Measurements from ENCODE around the gene XCR1. TPM values are rescaled to one million over a fixed set of nuclear protein-coding genes. Genes with fewer than 3 reads are reported as not detected.

XCR1 gene
- total and polyA plus RNA-seq, 9 donors = under 0.01 to 1.2 (median 0.05) TPM; not detected in 2

DNA sequence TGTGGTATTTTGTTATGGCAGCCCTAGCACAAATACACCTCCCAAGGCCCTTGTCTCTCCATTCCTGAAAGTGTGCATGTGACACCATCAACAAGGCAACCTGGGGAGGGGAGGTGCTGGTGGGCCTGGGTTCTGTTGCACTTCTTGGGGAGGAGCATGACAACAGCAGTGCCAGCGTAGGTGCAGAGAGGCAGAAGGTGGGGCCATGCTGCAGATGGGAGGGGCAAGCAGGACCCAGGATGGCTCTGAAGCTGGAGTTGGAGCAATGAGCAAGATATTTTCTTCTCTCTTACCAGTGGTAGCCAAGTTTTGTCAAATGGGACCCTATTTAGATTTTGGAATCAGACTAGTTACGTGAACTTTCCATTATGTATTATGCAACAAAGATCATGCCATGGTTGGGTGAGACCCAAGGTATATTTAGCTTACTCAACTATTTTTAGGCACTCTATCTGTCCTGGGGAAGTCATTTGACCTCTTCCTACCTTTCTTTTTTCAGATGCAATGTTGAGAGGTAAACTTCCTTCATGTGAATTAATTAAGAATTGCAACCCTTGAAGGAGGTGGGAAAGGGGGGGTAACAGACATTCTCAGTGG, 35.1 kb downstream of the XCR1 start:
- DNase-seq = no peak
- H3K36me3 ChIP-seq = no peaks in the 10 kb centered on the region
- H3K9me3 ChIP-seq = no peaks in the 10 kb centered on the region
- no peak overlapping the region for H3K27ac ChIP-seq
- H3K4me1 ChIP-seq (ENCODE audit: insufficient read depth) = peaks cover 34% of the 10 kb centered on the region
- TF ChIP-seq EP300 (IDR thresholded peaks at IDR 0.05) (no peak), POLR2A (IDR thresholded peaks at IDR 0.05) (no peak)
- TF ChIP-seq, protein P1, sequence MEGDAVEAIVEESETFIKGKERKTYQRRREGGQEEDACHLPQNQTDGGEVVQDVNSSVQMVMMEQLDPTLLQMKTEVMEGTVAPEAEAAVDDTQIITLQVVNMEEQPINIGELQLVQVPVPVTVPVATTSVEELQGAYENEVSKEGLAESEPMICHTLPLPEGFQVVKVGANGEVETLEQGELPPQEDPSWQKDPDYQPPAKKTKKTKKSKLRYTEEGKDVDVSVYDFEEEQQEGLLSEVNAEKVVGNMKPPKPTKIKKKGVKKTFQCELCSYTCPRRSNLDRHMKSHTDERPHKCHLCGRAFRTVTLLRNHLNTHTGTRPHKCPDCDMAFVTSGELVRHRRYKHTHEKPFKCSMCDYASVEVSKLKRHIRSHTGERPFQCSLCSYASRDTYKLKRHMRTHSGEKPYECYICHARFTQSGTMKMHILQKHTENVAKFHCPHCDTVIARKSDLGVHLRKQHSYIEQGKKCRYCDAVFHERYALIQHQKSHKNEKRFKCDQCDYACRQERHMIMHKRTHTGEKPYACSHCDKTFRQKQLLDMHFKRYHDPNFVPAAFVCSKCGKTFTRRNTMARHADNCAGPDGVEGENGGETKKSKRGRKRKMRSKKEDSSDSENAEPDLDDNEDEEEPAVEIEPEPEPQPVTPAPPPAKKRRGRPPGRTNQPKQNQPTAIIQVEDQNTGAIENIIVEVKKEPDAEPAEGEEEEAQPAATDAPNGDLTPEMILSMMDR (IDR thresholded peaks at IDR 0.05) = no peak
- no peaks in the 10 kb centered on the region for H3K27me3 ChIP-seq
- no peak overlapping the region for H3K4me3 ChIP-seq
- 74 to 85% (median 83%) methylated on average over 2 of the region's 2 CpGs for WGBS, 3 donors
- intact Hi-C loops (cut with DNase I) = no loop called here

DNA sequence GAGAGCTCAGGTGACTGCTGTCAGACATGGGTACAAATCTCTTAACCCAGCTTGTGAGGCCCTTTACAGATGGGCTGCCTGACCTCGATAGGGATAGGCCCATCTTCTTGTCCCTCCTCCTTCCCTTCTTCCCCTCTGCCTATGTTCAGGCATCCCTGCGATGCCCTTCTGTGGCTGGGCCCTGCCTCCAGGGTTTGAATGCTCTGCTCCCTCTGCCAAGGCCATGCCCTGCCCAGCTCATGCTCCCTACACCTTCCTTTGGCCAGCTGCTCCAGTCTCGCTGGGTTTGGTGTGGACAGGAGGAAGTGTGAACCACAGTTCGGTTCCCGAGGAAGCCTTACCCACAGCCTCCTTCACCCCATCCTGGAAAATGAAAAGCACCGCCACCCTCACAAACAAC, 35.9 kb downstream of the XCR1 start:
- Histone ChIP-seq H3K9me3 (no peaks in the 10 kb centered on the region), H3K27me3 (no peaks in the 10 kb centered on the region), H3K4me3 (no peak overlapping the region), H3K36me3 (no peaks in the 10 kb centered on the region), H3K27ac (no peak overlapping the region), H3K4me1 (ENCODE audit: insufficient read depth) (peaks cover 42% of the 10 kb centered on the region)
- no peak for DNase-seq
- WGBS, 3 donors = 91 to 92% (median 92%) methylated on average over 6 of the region's 6 CpGs
- intact Hi-C loops (cut with DNase I) = no loop called here
- TF ChIP-seq POLR2A (IDR thresholded peaks at IDR 0.05) = no peak
- TF ChIP-seq EP300 (IDR thresholded peaks at IDR 0.05) = no peak

DNA sequence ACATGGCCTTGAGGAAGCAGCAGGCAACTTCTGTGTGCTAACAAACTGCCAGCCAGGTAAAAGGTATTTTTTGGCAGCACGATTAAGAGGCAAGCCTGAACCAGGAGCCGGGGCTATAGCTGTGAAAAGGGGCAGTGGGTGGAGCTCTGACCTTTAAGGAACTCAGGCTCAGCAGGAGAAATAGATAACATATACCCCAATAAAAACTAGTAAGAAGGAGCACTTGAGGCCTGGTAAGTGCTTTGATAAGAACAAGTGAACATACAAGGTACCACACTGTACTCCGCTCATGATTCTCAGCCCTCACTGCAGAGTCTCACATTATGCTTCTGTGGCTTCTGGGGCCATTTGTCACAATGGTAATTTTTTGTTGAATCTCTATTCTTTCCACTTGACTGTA, 37.1 kb downstream of the XCR1 start:
- Histone ChIP-seq H3K4me1 (ENCODE audit: insufficient read depth) (peaks cover 54% of the 10 kb centered on the region), H3K27ac (peak overlapping the region in 1 of 2 donors; percentile 9), H3K4me3 (no peak overlapping the region), H3K27me3 (no peaks in the 10 kb centered on the region), H3K36me3 (no peaks in the 10 kb centered on the region), H3K9me3 (no peaks in the 10 kb centered on the region)
- 62 to 78% (median 76%) methylated on average over 3 of the region's 3 CpGs for WGBS, 3 donors
- no peak for DNase-seq
- TF ChIP-seq EP300 (IDR thresholded peaks at IDR 0.05) = no peak
- TF ChIP-seq POLR2A (IDR thresholded peaks at IDR 0.05) = no peak
- TF ChIP-seq, protein P1 (IDR thresholded peaks at IDR 0.05) = no peak
- intact Hi-C loops (cut with DNase I) = no loop called here

DNA sequence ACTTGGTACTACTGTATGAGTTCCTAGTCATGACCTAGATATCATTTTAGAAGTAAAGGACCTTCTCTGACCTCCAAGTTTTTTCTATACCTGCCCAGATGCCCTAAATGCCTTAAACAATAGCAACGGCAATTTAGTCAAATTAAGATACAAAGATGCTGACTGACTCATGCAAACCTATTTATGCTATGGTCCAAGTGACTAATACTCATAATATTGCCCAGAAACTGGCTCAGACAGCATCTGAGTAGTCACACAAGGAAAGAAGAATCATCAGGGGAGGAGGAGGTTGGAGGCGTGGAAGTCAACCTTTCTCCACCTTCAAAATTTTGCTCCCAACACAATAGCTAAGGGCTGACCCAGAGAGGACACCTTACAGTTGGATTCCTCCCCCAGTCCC, 38.5 kb downstream of the XCR1 start:
- 34 to 52% (median 50%) methylated on average over 2 of the region's 2 CpGs for WGBS, 3 donors
- Histone ChIP-seq H3K9me3 (no peaks in the 10 kb centered on the region), H3K4me1 (ENCODE audit: insufficient read depth) (peaks cover 67% of the 10 kb centered on the region), H3K36me3 (no peaks in the 10 kb centered on the region), H3K4me3 (no peak overlapping the region), H3K27ac (peak overlapping the region in 1 of 2 donors; percentile 83), H3K27me3 (no peaks in the 10 kb centered on the region)
- no peak for DNase-seq
- no peak for TF ChIP-seq EP300 (IDR thresholded peaks at IDR 0.05)
- TF ChIP-seq, protein P1 (IDR thresholded peaks at IDR 0.05) = no peak
- TF ChIP-seq POLR2A (IDR thresholded peaks at IDR 0.05) = no peak
- intact Hi-C loops (cut with DNase I) = no loop called here

DNA sequence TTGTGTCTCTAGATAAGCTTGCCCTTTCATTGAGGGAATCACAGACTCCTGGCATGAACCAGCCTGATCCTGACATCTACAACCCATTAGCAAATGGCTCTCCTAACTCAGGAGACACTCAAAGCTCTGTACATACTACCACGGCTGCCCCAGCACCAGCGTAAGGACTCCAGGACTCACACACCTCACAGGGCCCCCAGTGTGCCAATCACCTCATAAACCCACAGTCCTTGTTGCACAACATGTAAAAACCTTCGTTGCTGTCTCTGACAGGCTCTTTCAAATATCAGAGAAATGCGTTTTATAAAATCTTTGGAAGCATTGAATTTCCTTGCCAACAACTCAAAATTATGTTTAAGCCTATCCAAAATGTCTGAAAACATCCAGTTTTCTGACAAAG, 38.9 kb downstream of the XCR1 start:
- DNase-seq = no peak
- TF ChIP-seq POLR2A (IDR thresholded peaks at IDR 0.05) = no peak
- TF ChIP-seq, protein P1 (IDR thresholded peaks at IDR 0.05) = no peak
- no peak for TF ChIP-seq EP300 (IDR thresholded peaks at IDR 0.05)
- H3K27ac ChIP-seq = peak overlapping the region in 1 of 2 donors; percentile 83
- intact Hi-C loops (cut with DNase I) = no loop called here
- H3K27me3 ChIP-seq = no peaks in the 10 kb centered on the region
- H3K9me3 ChIP-seq = no peaks in the 10 kb centered on the region
- H3K36me3 ChIP-seq = no peaks in the 10 kb centered on the region
- 45 to 63% (median 56%) methylated on average over 4 of the region's 4 CpGs for WGBS, 3 donors
- H3K4me1 ChIP-seq (ENCODE audit: insufficient read depth) = peaks cover 66% of the 10 kb centered on the region
- no peak overlapping the region for H3K4me3 ChIP-seq
